Right renal cortex interstitium (tissue), 3 donors: ENCODE data around the gene CREB3. TPM values are rescaled to one million over a fixed set of nuclear protein-coding genes. Genes with fewer than 3 reads are reported as not detected.

Experiments
- DNase-seq, 3 donors: peaks; one replicate each; pipeline ENCODE4 v3.0.0-alpha.2; 2013; ENCODE audit warnings: low read depth in 3 of 3, low spot score in 2 of 3
- polyA plus RNA-seq, 3 donors: library from polyadenylated mRNA; unstranded; fragments of 120-200 nt; gene quantifications; one replicate each; pipeline ENCODE4 v1.2.1, GENCODE V29; 2013; ENCODE audit not compliant: insufficient read length in 3 of 3

CREB3 gene
- polyA plus RNA-seq, 3 donors = 40.4 to 42.4 (median 40.8) TPM

GRCh38 chr9:35771534-35771933 is 39.1 kb downstream of the CREB3 start:
- DNase-seq = no peak

- DNase-seq = no peak
These were observed 39.5 kb downstream of the CREB3 start for GRCh38 chr9:35771943-35772342.

DNA sequence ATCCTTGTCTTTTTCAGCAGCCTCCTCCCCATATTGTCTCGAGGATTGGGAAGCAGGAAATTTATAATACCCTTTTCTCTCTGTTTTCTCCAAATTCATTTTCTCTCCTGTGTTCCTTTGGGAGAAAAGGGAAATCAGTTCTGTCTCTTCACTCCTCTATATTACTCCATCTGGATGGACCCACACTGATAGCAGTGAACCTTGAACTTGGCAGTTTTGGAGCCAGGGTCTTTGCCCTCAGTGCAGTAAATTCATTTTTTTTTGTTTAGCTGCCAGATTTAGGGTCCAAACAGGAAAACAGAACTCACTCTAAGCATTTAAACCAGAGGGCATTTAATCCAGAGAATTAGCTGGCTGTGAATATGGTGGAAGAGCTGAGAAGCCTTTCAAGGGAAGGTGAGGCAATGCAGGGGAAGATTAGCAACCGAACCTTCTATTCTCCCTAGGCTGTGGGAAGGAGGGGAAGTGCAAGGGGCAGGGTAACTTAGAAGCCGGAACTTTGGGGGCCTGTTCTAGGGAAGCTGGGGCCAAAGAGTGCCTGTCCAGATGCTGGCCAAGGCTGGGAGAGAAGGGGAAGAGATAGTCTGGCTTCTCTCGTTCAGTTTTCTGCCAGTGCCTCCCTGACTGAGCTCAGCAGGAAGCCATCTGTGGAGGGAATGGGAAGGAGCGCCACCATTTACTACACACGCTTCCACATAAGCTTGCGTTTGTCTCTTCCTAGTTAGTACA is 42.6 kb downstream of the CREB3 start:
- DNase-seq = no peak

DNA sequence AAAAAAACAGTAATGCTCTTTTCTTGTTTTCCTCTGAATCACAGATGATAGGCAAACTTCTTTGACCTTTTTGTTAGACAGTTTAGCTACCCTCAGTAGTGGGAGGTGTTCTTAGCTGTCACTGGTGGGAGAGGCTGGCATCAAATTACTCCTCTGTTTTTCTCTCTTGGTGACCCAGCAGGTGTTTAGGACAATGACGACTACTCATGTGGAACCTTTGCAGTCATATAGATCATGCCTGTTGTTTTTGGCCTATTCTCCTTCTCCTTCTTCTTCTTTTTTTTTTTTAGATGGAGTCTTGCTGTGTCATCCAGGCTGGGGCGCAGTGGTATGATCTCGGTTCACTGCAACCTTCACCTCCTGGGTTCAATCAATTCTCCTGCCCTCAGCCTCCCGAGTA is 43.6 kb downstream of the CREB3 start:
- DNase-seq = no peak

- no peak for DNase-seq
These were observed 46.0 kb downstream of the CREB3 start for GRCh38 chr9:35778496-35778895.

DNA sequence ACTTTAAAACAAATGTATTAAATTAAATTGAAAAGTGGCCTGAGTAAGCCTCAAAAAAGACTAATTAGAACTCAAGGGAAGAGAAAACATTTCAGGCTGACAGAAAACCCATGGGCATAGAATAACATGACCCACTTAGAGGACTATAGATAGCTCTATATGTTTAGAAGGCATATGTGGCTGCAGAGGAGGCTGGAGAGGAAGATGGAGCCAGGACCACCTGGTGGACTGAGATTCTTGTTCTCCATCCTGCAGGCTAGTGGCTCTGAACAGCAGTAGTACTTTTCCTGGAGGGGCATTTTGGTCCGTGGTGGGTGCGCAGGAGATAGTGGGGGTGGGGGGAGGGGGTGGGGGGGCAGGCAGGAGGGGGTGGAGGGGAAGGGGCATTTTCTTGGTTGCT is 48.6 kb downstream of the CREB3 start:
- no peak for DNase-seq

DNA sequence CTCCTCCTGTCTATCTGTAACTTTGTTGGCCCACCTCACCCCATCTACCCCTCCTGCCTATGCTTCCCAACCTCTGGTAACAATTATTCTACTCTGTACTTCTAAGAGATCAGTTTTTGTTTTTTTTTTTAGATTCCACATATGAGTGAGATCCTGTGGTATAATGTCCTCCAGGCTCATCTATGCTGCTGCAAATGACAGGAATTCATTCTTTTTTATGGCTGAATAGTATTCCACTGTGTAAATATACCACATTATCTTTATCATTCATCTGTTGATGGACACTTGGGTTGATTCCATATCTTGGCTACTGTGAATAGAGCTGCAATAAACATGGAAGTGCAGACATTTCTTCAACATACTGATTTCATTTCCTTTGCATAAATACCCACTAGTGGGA is 51.0 kb downstream of the CREB3 start:
- no peak for DNase-seq

Other genes with a start within 250 kb of the CREB3 start
- 10 to 100 TPM; 16.5 to 16.9 (median 16.7) TPM for gene RUSC2, start 242.6 kb upstream of the CREB3 start, polyA plus RNA-seq
- 10 to 100 TPM; 30.4 to 37.8 (median 30.7) TPM for gene TESK1, start 127.4 kb upstream of the CREB3 start, polyA plus RNA-seq
- gene CD72, start 114.3 kb upstream of the CREB3 start, polyA plus RNA-seq = 1 to 10 TPM; 2.1 to 2.7 (median 2.4) TPM
- under 1 TPM; 0.29 to 0.38 (median 0.36) TPM for gene SIT1, start 81.7 kb upstream of the CREB3 start, polyA plus RNA-seq
- gene RMRP, start 74.6 kb upstream of the CREB3 start, polyA plus RNA-seq = not detected
- 10 to 100 TPM; 13.4 to 17.3 (median 15.6) TPM for gene CCDC107, start 74.4 kb upstream of the CREB3 start, polyA plus RNA-seq
- 1 to 10 TPM; 7.4 to 8.1 (median 7.8) TPM for gene ARHGEF39, start 67.5 kb upstream of the CREB3 start, polyA plus RNA-seq
- 1 to 10 TPM in 1 of 3 donors, under 1 TPM in 2; 0.31 to 1.2 (median 0.60) TPM for gene CA9, start 58.7 kb upstream of the CREB3 start, polyA plus RNA-seq
- gene TPM2, start 42.7 kb upstream of the CREB3 start, polyA plus RNA-seq = 100 to 1,000 TPM; 127 to 158 (median 147) TPM
- 100 to 1,000 TPM; 142 to 154 (median 143) TPM for gene TLN1, start 471 bp upstream of the CREB3 start, polyA plus RNA-seq
- gene GBA2, start 16.6 kb downstream of the CREB3 start, polyA plus RNA-seq = 10 to 100 TPM; 94.3 to 99.8 (median 96.1) TPM
- 10 to 100 TPM; 28.2 to 29.0 (median 28.4) TPM for gene RGP1, start 16.6 kb downstream of the CREB3 start, polyA plus RNA-seq
- not detected for gene MSMP, start 21.6 kb downstream of the CREB3 start, polyA plus RNA-seq
- gene NPR2, start 58.9 kb downstream of the CREB3 start, polyA plus RNA-seq = 10 to 100 TPM; 29.0 to 31.4 (median 29.5) TPM
- 1 to 10 TPM; 4.2 to 7.0 (median 5.8) TPM for gene SPAG8, start 79.6 kb downstream of the CREB3 start, polyA plus RNA-seq
- 10 to 100 TPM; 46.1 to 56.8 (median 53.5) TPM for gene HINT2, start 82.4 kb downstream of the CREB3 start, polyA plus RNA-seq
- gene FAM221B, start 96.1 kb downstream of the CREB3 start, polyA plus RNA-seq = under 1 TPM; 0.07 to 0.12 (median 0.11) TPM
- gene TMEM8B, start 96.6 kb downstream of the CREB3 start, polyA plus RNA-seq = 10 to 100 TPM; 21.0 to 25.3 (median 21.5) TPM
- under 1 TPM in 1 of 3 donors, not detected in 2; 0.08 TPM for gene OR13J1, start 137.7 kb downstream of the CREB3 start, polyA plus RNA-seq
- gene HRCT1, start 173.5 kb downstream of the CREB3 start, polyA plus RNA-seq = under 1 TPM in 2 of 3 donors, not detected in 1; 0.12 to 0.55 TPM
- 1 to 10 TPM; 1.4 to 1.5 (median 1.5) TPM for gene SPAAR, start 176.8 kb downstream of the CREB3 start, polyA plus RNA-seq
- not detected for gene OR2S2, start 225.5 kb downstream of the CREB3 start, polyA plus RNA-seq